Peyer's patch (tissue), 4 donors: ENCODE results near the gene ASCC1. TPM values are rescaled to one million over a fixed set of nuclear protein-coding genes. Genes with fewer than 3 reads are reported as not detected.
"Not testable (repeated sequence)": the region's sequence is repeated elsewhere in the genome, so short reads cannot be mapped to it uniquely, and the experiment has no call there.

ENCODE experiments used
- DNase-seq, 3 donors: peaks; one replicate each; pipeline ENCODE4 v3.0.0-alpha.2; 2017 to 2019
- H3K27ac ChIP-seq, 4 donors: fragments of 200-600 bp; sonication (generic); one replicate each; pipeline ENCODE4 v1.5.1; 2016 to 2019
- H3K27me3 ChIP-seq, 2 donors: fragments of 200-600 bp; sonication (generic); one replicate each; pipeline ENCODE4 v1.5.1; 2019
- H3K36me3 ChIP-seq, 3 donors: fragments of 200-600 bp; sonication (generic); one replicate each; pipeline ENCODE4 v1.5.1; 2016 to 2019
- H3K4me1 ChIP-seq, 4 donors: fragments of 200-600 bp; sonication (generic); one replicate each; pipeline ENCODE4 v1.5.1; 2016 to 2019
- H3K4me3 ChIP-seq, 4 donors: fragments of 200-600 bp; sonication (generic); 1 replicate in 3 of 4; 2 replicates in 1 of 4; pipeline ENCODE4 v1.5.1; 2016 to 2019; ENCODE audit warnings: mild to moderate bottlenecking in 1 of 4
- H3K9me3 ChIP-seq, 4 donors: fragments of 200-600 bp; sonication (generic); one replicate each; pipeline ENCODE4 v1.5.1; 2016 to 2019; ENCODE audit warnings: mild to moderate bottlenecking in 1 of 4
- POLR2A ChIP-seq, 2 donors: fragments of 450-650 bp; IDR thresholded peaks; one replicate each; pipeline ENCODE4 v1.5.1; 2017; ENCODE audit warnings: antibody characterized with exemption in 2 of 2, mild to moderate bottlenecking in 2 of 2, moderate library complexity in 2 of 2
- total RNA-seq, 4 donors: library from RNA; depleted of rRNA; stranded (reverse); fragments of >200 nt; gene quantifications; one replicate each; pipeline ENCODE4 v1.1.0, GENCODE V29; 2016
- TF ChIP-seq, protein P1 (sequence below), 6 experiments: fragments of 450-650 bp in 4 of 6; fragments of 200-600 bp in 2 of 6; sonication (generic) in 1 of 6; IDR thresholded peaks; one replicate each; pipeline ENCODE4 v1.5.1; 2017 to 2019; ENCODE audit warnings: antibody characterized with exemption in 6 of 6, mild to moderate bottlenecking in 3 of 6, moderate library complexity in 1 of 6

Gene ASCC1
- total RNA-seq, 4 donors from 2014 or later = 9.7 to 48.7 (median 21.5) TPM

DNA sequence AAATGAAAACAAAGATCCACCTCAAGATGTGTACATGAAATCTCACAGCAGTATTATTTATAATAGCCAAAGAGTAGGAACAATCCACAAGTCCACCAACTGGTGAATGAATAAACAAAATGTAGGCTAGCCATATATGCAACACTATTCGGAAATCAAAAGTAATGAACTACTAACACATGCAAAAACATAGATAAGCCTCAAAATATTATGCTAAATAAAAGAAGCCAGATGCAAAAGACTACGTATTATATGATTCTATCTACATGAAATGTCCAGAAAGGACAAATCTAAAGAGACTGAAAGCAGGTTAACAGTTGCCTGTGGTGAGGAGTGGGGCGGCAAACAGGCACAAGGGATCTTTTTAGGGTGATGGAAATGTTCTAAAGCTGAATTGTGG is 49.0 kb downstream of the ASCC1 start:
- TF ChIP-seq POLR2A (IDR thresholded peaks at IDR 0.05) = no peak
- TF ChIP-seq, protein P1, sequence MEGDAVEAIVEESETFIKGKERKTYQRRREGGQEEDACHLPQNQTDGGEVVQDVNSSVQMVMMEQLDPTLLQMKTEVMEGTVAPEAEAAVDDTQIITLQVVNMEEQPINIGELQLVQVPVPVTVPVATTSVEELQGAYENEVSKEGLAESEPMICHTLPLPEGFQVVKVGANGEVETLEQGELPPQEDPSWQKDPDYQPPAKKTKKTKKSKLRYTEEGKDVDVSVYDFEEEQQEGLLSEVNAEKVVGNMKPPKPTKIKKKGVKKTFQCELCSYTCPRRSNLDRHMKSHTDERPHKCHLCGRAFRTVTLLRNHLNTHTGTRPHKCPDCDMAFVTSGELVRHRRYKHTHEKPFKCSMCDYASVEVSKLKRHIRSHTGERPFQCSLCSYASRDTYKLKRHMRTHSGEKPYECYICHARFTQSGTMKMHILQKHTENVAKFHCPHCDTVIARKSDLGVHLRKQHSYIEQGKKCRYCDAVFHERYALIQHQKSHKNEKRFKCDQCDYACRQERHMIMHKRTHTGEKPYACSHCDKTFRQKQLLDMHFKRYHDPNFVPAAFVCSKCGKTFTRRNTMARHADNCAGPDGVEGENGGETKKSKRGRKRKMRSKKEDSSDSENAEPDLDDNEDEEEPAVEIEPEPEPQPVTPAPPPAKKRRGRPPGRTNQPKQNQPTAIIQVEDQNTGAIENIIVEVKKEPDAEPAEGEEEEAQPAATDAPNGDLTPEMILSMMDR (IDR thresholded peaks at IDR 0.05) = no peak
- H3K27me3 ChIP-seq = no peaks in the 10 kb centered on the region
- no peaks in the 10 kb centered on the region for H3K4me1 ChIP-seq
- no peak for DNase-seq
- no peak overlapping the region for H3K27ac ChIP-seq
- H3K36me3 ChIP-seq = no peaks in the 10 kb centered on the region
- H3K9me3 ChIP-seq = no peaks in the 10 kb centered on the region
- H3K4me3 ChIP-seq = no peak overlapping the region

DNA sequence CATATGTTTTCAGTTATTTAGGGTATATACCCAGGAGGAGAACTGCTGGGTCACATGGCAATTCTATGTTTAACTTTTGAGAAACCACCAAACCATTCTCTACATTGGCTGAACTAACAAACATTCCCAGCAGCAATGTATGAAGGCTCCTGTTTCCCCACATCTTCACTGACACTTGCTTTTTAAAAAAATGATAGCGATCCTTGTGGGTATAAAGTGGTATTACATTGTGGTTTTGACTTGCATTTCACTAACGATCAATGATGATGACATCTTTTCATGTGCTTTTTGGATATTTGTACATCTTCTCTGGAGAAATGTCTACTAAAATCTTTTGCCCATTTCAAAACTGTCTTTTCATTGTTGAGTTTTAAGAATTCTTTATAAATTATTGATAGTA is 51.5 kb downstream of the ASCC1 start:
- no peaks in the 10 kb centered on the region for H3K4me1 ChIP-seq
- peaks cover 0 to 6% (median 0%) of the 10 kb centered on the region in 3 donors for H3K36me3 ChIP-seq
- no peaks in the 10 kb centered on the region for H3K27me3 ChIP-seq
- H3K9me3 ChIP-seq = no peaks in the 10 kb centered on the region
- no peak overlapping the region for H3K4me3 ChIP-seq
- TF ChIP-seq, protein P1 (IDR thresholded peaks at IDR 0.05) = peak in 3 of 6 experiments; percentile 18 to 36 (median 21)
- no peak for TF ChIP-seq POLR2A (IDR thresholded peaks at IDR 0.05)
- no peak overlapping the region for H3K27ac ChIP-seq
- DNase-seq = no peak

DNA sequence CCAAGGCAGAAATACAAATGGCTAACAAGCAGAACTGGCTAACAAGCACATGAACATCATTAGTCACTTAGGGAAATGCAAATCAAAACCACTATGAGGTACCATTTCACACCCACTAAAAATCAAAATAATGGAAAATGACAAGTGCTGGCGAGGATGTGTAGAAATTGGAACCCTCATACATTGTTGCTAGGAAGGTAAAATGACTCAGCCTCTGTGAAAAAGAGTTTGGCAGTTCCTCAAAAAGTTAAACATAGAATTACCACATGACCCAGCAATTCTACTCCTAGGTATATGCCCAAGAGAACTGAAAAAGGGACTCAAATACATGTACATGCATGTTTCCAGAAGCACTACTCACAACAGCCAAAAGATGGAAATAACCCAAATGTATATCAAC is 53.1 kb downstream of the ASCC1 start:
- Histone ChIP-seq H3K27ac (no peak overlapping the region), H3K4me3 (no peak overlapping the region), H3K36me3 (peaks cover 0 to 9% (median 0%) of the 10 kb centered on the region in 3 donors), H3K4me1 (no peaks in the 10 kb centered on the region), H3K27me3 (no peaks in the 10 kb centered on the region), H3K9me3 (no peaks in the 10 kb centered on the region)
- TF ChIP-seq POLR2A (IDR thresholded peaks at IDR 0.05) = no peak
- TF ChIP-seq, protein P1 (IDR thresholded peaks at IDR 0.05) = no peak
- no peak for DNase-seq

DNA sequence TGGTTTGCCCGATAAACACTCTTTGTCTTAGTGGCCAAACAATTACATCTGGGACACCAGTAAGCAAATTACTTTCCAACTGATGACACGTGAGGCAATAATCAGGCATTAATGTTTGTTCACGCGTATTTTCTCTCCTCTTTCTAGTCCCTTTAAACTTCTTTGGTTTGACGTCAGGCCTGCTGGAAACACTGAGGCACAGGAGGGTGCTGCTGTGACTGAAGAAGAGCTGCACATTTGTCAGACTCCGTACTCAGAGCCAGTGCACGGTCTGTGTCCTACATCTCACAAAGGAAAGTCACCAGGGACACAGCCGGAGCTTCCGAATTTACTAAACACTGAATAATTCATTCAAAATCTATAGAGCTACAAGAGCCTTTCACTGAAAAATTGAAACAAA is 57.9 kb downstream of the ASCC1 start:
- no peak for TF ChIP-seq POLR2A (IDR thresholded peaks at IDR 0.05)
- TF ChIP-seq, protein P1 (IDR thresholded peaks at IDR 0.05) = no peak
- Histone ChIP-seq H3K27me3 (no peaks in the 10 kb centered on the region), H3K4me1 (no peaks in the 10 kb centered on the region), H3K27ac (no peak overlapping the region), H3K4me3 (no peak overlapping the region), H3K9me3 (no peaks in the 10 kb centered on the region), H3K36me3 (peaks cover 0 to 9% (median 0%) of the 10 kb centered on the region in 3 donors)
- DNase-seq = no peak

DNA sequence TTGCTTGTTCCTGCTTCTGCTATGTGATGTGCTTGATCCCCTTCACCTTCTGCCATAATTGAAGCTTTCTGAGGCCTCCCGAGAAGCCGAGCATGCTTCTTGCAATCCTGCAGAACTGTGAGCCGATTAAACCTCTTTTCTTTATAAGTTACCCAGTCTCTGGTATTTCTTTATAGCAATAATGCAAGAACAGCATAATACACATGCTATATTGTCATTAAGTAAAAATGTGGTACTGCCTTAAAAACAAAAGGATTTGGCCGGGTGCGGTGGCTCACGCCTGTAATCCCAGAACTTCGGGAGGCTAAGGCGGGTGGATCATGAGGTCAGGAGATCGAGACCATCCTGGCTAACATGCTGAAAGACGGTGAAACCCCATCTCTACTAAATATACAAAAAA is 59.9 kb downstream of the ASCC1 start:
- H3K27ac ChIP-seq = no peak overlapping the region
- no peak for TF ChIP-seq POLR2A (IDR thresholded peaks at IDR 0.05)
- TF ChIP-seq, protein P1 (IDR thresholded peaks at IDR 0.05) = no peak
- no peaks in the 10 kb centered on the region for H3K27me3 ChIP-seq
- H3K9me3 ChIP-seq = no peaks in the 10 kb centered on the region
- no peaks in the 10 kb centered on the region for H3K4me1 ChIP-seq
- no peak overlapping the region for H3K4me3 ChIP-seq
- DNase-seq = no peak
- peaks cover 0 to 9% (median 0%) of the 10 kb centered on the region in 3 donors for H3K36me3 ChIP-seq

DNA sequence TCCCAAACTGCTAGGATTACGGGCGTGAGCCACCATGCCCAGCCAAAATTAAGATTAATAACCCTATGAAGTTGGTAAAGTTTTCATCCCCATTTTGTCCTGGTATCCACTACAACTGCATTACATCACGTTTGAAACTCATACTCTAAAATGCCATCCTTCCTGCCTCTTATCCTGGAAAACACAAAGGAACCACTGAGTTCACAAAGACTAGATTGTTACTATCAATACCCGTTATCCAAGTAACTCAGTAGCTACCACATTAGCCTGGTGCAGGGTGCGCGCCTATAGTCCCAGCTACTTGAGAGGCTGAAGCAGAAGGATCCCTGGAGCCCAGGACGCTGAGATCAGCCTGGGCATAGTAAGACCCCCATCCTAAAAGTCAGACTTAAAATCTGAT is 63.8 kb downstream of the ASCC1 start:
- no peak for DNase-seq
- no peaks in the 10 kb centered on the region for H3K36me3 ChIP-seq
- no peak overlapping the region for H3K27ac ChIP-seq
- H3K4me3 ChIP-seq = no peak overlapping the region
- no peaks in the 10 kb centered on the region for H3K9me3 ChIP-seq
- no peaks in the 10 kb centered on the region for H3K27me3 ChIP-seq
- no peak for TF ChIP-seq POLR2A (IDR thresholded peaks at IDR 0.05)
- TF ChIP-seq, protein P1 (IDR thresholded peaks at IDR 0.05) = no peak
- H3K4me1 ChIP-seq = no peaks in the 10 kb centered on the region

DNA sequence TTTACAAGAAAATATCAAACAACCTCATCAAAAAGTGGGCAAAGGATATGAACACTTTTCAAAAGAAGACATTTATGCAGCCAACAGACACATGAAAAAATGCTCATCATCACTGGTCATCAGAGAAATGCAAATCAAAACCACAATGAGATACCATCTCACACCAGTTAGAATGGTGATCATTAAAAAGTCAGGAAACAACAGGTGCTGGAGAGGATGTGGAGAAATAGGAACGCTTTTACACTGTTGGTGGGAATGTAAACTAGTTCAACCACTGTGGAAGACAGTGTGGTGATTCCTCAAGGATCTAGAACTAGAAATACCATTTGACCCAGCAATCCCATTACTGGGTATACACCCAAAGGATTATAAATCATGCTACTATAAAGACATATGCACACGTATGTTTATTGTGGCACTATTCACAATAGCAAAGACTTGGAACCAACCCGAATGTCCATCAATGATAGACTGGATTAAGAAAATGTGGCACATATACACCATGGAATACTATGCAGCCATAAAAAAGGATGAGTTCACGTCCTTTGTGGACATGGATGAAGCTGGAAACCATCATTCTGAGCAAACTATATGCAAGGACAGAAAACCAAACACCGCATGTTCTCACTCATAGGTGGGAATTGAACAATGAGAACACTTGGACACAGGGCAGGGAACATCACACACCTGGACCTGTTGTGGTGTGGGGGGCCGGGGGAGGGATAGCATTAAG is 65.2 kb downstream of the ASCC1 start:
- not testable (repeated sequence) for H3K36me3 ChIP-seq, DNase-seq, H3K27me3 ChIP-seq, H3K4me3 ChIP-seq, H3K27ac ChIP-seq, H3K9me3 ChIP-seq, H3K4me1 ChIP-seq

DNA sequence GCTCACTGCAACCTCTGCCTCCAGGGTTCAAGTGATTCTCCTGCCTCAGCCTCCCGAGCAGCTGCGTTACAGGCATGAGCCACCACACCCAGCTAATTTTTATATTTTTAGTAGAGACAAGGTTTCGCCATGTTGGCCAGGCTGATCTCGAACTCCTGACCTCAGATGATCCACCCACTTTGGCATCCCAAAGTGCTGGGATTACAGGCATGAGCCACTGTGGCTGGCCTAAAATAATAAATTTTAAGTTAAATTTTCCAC is 68.8 kb downstream of the ASCC1 start:
- H3K4me1 ChIP-seq, H3K36me3 ChIP-seq, H3K4me3 ChIP-seq, H3K27me3 ChIP-seq, H3K9me3 ChIP-seq, H3K27ac ChIP-seq, DNase-seq: not testable (repeated sequence)
